GM10248 (cell line): ENCODE results near the gene SEMA3F.

Source experiments
- CTCF ChIA-PET: fragments of 300-600 bp; sonication (Branson Sonifier 250); formaldehyde crosslinking; extraction: SDS; loops from one replicate; lab custom pipeline; 2021; ENCODE audit warnings: antibody characterized with exemption; lab: Yijun Ruan, JAX
- POLR2A ChIA-PET: fragments of 350-650 bp; sonication (Branson Sonifier 250); formaldehyde crosslinking; extraction: SDS; loops from one replicate; lab custom pipeline; 2020; ENCODE audit warnings: antibody characterized with exemption; lab: Yijun Ruan, JAX
- DNase-seq: peaks from one replicate; pipeline ENCODE4 v3.0.0; 2012; ENCODE audit errors: extremely low spot score
- CTCF ChIP-seq: IDR thresholded peaks from 2 replicates; pipeline ENCODE4 v1.5.1; 2012; ENCODE audit warnings: mild to moderate bottlenecking, low read depth; ENCODE audit errors: extremely low read depth, missing control alignments, control extremely low read depth

The SEMA3F gene

GRCh38 chr3:50136714-50137405 lies 18.3 kb upstream of the SEMA3F start:
- DNase-seq: no peak
- ChIA-PET POLR2A (interaction anchor here (0.5 kb wide), 1 partner anchor 104 kb away, joined by 3 read pairs; no protein-coding TSS in a partner anchor), CTCF (interaction anchor here (0.7 to 3.8 kb wide), 4 partner anchors 10 to 89 kb away, joined by 3 to 16 read pairs (median 11); no protein-coding TSS in a partner anchor)
- no peak for TF ChIP-seq CTCF

GRCh38 chr3:50137531-50137930 lies 17.6 kb upstream of the SEMA3F start:
- no peak for TF ChIP-seq CTCF
- DNase-seq: no peak
- POLR2A ChIA-PET: no interaction called here
- CTCF ChIA-PET: interaction anchor here (0.6 to 3.8 kb wide), 5 partner anchors 15 to 448 kb away, joined by 3 to 16 read pairs (median 10); partner anchors contain the start of genes MST1 and RNF123

GRCh38 chr3:50138266-50139200 lies 16.6 kb upstream of the SEMA3F start:
- no peak for TF ChIP-seq CTCF
- DNase-seq: no peak
- CTCF ChIA-PET: interaction anchor here (0.9 to 2.5 kb wide), 4 partner anchors 9 to 88 kb away, joined by 3 to 10 read pairs (median 4); no protein-coding TSS in a partner anchor
- POLR2A ChIA-PET: no interaction called here

DNA sequence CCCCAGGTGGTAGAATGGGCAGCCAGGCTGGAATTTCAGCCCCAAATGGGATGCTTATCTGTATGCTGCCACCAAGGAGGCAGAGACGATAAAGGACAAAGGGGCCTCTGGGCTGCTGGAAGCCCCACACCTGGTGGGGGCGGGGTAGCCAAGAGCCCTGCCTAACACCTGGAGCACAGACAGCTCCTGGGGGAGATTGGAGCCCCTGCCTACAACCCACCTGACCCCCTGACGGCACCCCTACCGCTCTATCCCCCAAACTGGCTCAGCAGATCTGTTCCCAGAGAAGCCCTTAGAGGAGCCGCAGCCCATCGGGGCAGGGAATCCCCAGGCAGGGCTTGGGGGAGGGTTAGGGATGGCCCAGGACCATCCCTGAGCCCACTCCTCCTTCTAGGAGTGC lies 15.8 kb upstream of the SEMA3F start:
- no peak for TF ChIP-seq CTCF
- ChIA-PET CTCF (interaction anchor here (0.9 to 1.4 kb wide), 2 partner anchors 10 to 19 kb away, joined by 3 to 4 read pairs; no protein-coding TSS in a partner anchor), POLR2A (no interaction called here)
- DNase-seq: no peak

DNA sequence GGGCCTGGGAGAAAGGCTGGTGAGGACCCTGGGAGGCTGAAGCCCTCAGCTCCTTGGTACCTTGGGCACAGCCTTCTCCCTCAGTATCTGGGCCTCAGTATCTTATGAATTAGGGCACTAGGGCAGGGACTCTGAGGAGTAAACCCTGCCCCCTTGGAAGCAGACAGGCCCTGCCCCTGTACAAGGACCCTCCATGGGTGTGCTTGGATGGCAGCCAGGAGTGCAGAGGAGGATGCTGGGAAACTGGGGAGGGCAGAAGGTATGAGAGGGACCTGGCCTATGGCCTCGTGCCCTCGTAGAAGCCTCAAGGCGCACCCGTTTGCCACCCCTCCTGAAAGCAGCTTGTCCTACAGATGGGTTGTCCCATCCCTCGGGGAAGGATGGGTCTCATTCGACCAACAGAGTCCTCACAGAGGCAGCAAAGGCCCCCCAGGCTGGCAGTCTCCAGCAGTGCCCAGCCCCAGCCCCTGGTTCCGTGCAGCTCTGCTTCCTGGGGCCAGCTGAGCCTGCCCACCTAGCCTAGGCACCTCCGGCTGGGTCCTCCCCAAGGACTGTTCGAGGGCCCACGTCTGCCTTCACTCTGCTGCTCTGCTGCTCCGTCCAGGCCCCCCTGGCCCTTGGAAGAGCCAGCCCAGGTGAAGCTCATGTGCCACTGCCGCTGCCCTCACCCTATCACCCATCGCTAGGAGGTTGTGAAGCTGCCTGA lies 15.3 kb upstream of the SEMA3F start:
- DNase-seq: no peak
- CTCF ChIA-PET: interaction anchor here (0.9 kb wide), 1 partner anchor 11 kb away, joined by 3 read pairs; no protein-coding TSS in a partner anchor
- POLR2A ChIA-PET: interaction anchor here (0.6 kb wide), 1 partner anchor 8 kb away, joined by 3 read pairs; no protein-coding TSS in a partner anchor
- TF ChIP-seq CTCF: no peak
